Endothelial cell of umbilical vein (primary cell): ENCODE measurements around the gene KLHL18. TPM values are rescaled to one million over a fixed set of nuclear protein-coding genes. Genes with fewer than 3 reads are reported as not detected.

ENCODE experiments used
- BruUV-seq: library from RNA; stranded (reverse); fragments of 400-500 nt; replicated peaks from 2 replicates; lab custom pipeline; 2021; lab: Mats Ljungman, UMichigan
- CTCF ChIA-PET: fragments of 300-600, 350-600 bp; sonication (Branson Sonifier 250); formaldehyde crosslinking; loops from one replicate; lab custom pipeline; 2021; ENCODE audit warnings: antibody characterized with exemption, inconsistent platforms; lab: Charles Lee
- POLR2A ChIA-PET: fragments of 300-600, 350-600 bp; sonication (Branson Sonifier 250); formaldehyde crosslinking; loops from one replicate; lab custom pipeline; 2021; ENCODE audit warnings: antibody characterized with exemption, inconsistent platforms; lab: Charles Lee
- DNase-seq: peaks from one replicate; pipeline ENCODE4 v3.0.0-alpha.2; 2011; ENCODE audit warnings: low read depth, low spot score
- FAIRE-seq: peaks from 2 replicates; lab custom pipeline; 2011; peaks lifted over from hg19 to GRCh38; lab: Jason Lieb, UNC
- H2AFZ ChIP-seq: 2 replicates; pipeline ENCODE4 v1.6.0; 2012; ENCODE audit warnings: low read depth, low read length, control low read depth, inconsistent platforms
- H3K27ac ChIP-seq: 2 replicates; pipeline ENCODE4 v1.5.1; 2011; ENCODE audit warnings: low read depth, mild to moderate bottlenecking, control low read depth, low read length, moderate library complexity; ENCODE audit not compliant: insufficient read depth
- H3K27me3 ChIP-seq, 2 experiments: 2 replicates each; pipeline versions ENCODE4 v1.6.0 to v1.6.1; 2011; ENCODE audit warnings: low read length in 2 of 2, mixed read lengths in 1 of 2; ENCODE audit not compliant: control insufficient read depth in 2 of 2, insufficient read depth in 2 of 2
- H3K36me3 ChIP-seq, 2 experiments: 2 replicates in 1 of 2; 3 replicates in 1 of 2; pipeline ENCODE4 v1.5.1; 2011; ENCODE audit warnings: low read length in 2 of 2, mild to moderate bottlenecking in 1 of 2, moderate library complexity in 1 of 2; ENCODE audit not compliant: control insufficient read depth in 2 of 2, insufficient read depth in 2 of 2; ENCODE audit errors: extremely low read depth in 1 of 2
- H3K4me1 ChIP-seq: 3 replicates; pipeline ENCODE4 v1.5.1; 2011; ENCODE audit warnings: mild to moderate bottlenecking, low read length; ENCODE audit not compliant: control insufficient read depth, insufficient read depth; ENCODE audit errors: extremely low read depth
- H3K4me2 ChIP-seq: 2 replicates; pipeline ENCODE4 v1.6.1; 2011; ENCODE audit warnings: low read length, control low read depth, mixed read lengths; ENCODE audit not compliant: insufficient read depth
- H3K4me3 ChIP-seq, 3 experiments: fragments of 200-600 bp in 1 of 3; sonication (generic), shearing (Covaris generic) in 1 of 3; replicated peaks in 1 of 3; 2 replicates each; pipeline ENCODE4 v1.5.1; 2011 to 2016; ENCODE audit warnings: control low read depth in 3 of 3, low read length in 3 of 3, mild to moderate bottlenecking in 2 of 3, inconsistent platforms in 1 of 3, low read depth in 1 of 3, moderate library complexity in 1 of 3; ENCODE audit not compliant: insufficient read depth in 1 of 3
- H3K79me2 ChIP-seq: 2 replicates; pipeline ENCODE4 v1.6.0; 2012; ENCODE audit warnings: low read length, inconsistent platforms; ENCODE audit not compliant: control insufficient read depth, insufficient read depth
- H3K9ac ChIP-seq: replicated peaks from 2 replicates; pipeline ENCODE3; 2011; ENCODE audit warnings: low read length, control low read depth; ENCODE audit not compliant: insufficient read depth; ENCODE audit errors: extremely low read depth
- H3K9me1 ChIP-seq: replicated peaks from 3 replicates; pipeline ENCODE4 v1.6.0; 2011; ENCODE audit warnings: mild to moderate bottlenecking, low read length; ENCODE audit not compliant: control insufficient read depth, insufficient read depth; ENCODE audit errors: extremely low read depth
- H3K9me3 ChIP-seq: replicated peaks from 2 replicates; pipeline ENCODE4 v1.5.1; 2012; ENCODE audit warnings: low read length, inconsistent platforms; ENCODE audit not compliant: control insufficient read depth, insufficient read depth
- H4K20me1 ChIP-seq: replicated peaks from 2 replicates; pipeline ENCODE3; 2011; ENCODE audit warnings: mild to moderate bottlenecking, low read length; ENCODE audit not compliant: control insufficient read depth, insufficient read depth; ENCODE audit errors: extremely low read depth
- CTCF ChIP-seq, 2 donors: IDR thresholded peaks; 1 replicate in 1 of 2; 2 replicates in 1 of 2; pipeline ENCODE4 v1.5.1; 2011; ENCODE audit warnings: low read length in 2 of 2, mild to moderate bottlenecking in 2 of 2, moderate library complexity in 2 of 2, control low read depth in 1 of 2, inconsistent platforms in 1 of 2, low read depth in 1 of 2; ENCODE audit not compliant: insufficient read depth in 1 of 2; ENCODE audit errors: extremely low read depth in 1 of 2
- EZH2 ChIP-seq: IDR thresholded peaks from 2 replicates; pipeline ENCODE4 v1.6.1; 2012; ENCODE audit warnings: borderline replicate concordance, low read depth, mild to moderate bottlenecking, moderate library complexity, low read length, inconsistent platforms; ENCODE audit not compliant: severe bottlenecking
- FOS ChIP-seq: IDR thresholded peaks from 2 replicates; pipeline ENCODE4 v1.6.1; 2011; ENCODE audit warnings: mild to moderate bottlenecking, low read length, moderate library complexity, borderline replicate concordance; ENCODE audit not compliant: insufficient read depth
- GATA2 ChIP-seq: IDR thresholded peaks from 2 replicates; pipeline ENCODE4 v1.7.0; 2011; ENCODE audit warnings: low read depth, mild to moderate bottlenecking, moderate library complexity, mixed read lengths, low read length; ENCODE audit not compliant: insufficient read length, insufficient read depth
- JUN ChIP-seq: IDR thresholded peaks from 2 replicates; pipeline ENCODE4 v1.6.1; 2011; ENCODE audit warnings: borderline replicate concordance, low read depth; ENCODE audit not compliant: insufficient read length, insufficient read depth
- MAX ChIP-seq: IDR thresholded peaks from 2 replicates; pipeline ENCODE4 v1.6.1; 2011; ENCODE audit not compliant: insufficient read depth, insufficient read length
- MYC ChIP-seq: IDR thresholded peaks from one replicate; pipeline ENCODE4 v1.6.1; 2011; ENCODE audit warnings: mild to moderate bottlenecking, low read depth, low read length
- POLR2A ChIP-seq: IDR thresholded peaks from 2 replicates; pipeline ENCODE4 v1.6.1; 2012; ENCODE audit warnings: low read depth, mild to moderate bottlenecking, control low read depth, low read length
- POLR2AphosphoS5 ChIP-seq: IDR thresholded peaks from 2 replicates; pipeline ENCODE4 v1.6.1; 2012; ENCODE audit warnings: low read depth, mild to moderate bottlenecking, control low read depth, low read length, moderate library complexity; ENCODE audit not compliant: insufficient read depth
- dilution Hi-C: fragments of 300-500 bp; cut with MboI; formaldehyde crosslinking; loops from one replicate; pipeline ENCODE4 v1.15.0; 2019; ENCODE audit warnings: low sequenced_read_pairs; ENCODE audit not compliant: extremely low pct_ligation_motif_present
- intact Hi-C: fragments of 100-400 bp; cut with micrococcal nuclease; formaldehyde crosslinking; loops from one replicate; pipeline ENCODE4 v1.10.0; 2022
- polyA plus RNA-seq, 4 experiments: library from polyadenylated mRNA; depleted of rRNA in 3 of 4; stranded (reverse) in 3 of 4; unstranded in 1 of 4; fragments of >200 nt; gene quantifications; 2 replicates each; pipeline versions ENCODE4 v1.2.1 to v1.2.3, GENCODE V29; 2011 to 2012; ENCODE audit warnings: missing spikeins in 1 of 4
- total RNA-seq: library from RNA; stranded (reverse); gene quantifications from 2 replicates; pipeline ENCODE4 v1.2.3, GENCODE V29; 2021

The KLHL18 gene
- total and polyA plus RNA-seq, 2 donors (not counting 3 experiments of a cell fraction or from before 2014, with no cell fraction given), result 43.4 to 58.1 TPM

GRCh38 chr3:47245271-47245670 lies 37.5 kb upstream of the KLHL18 start:
- POLR2A ChIA-PET, result no interaction called here
- Histone ChIP-seq H4K20me1 (no peaks in the 10 kb centered on the region), H3K4me2 (no peak overlapping the region), H3K9me1 (no peaks in the 10 kb centered on the region), H3K27ac (no peak overlapping the region), H3K79me2 (no peaks in the 10 kb centered on the region), H3K4me3 (no peak overlapping the region), H3K9me3 (no peaks in the 10 kb centered on the region), H3K4me1 (no peaks in the 10 kb centered on the region), H3K36me3 (no peaks in the 10 kb centered on the region), H3K9ac (no peak overlapping the region), H3K27me3 (no peaks in the 10 kb centered on the region), H2AFZ (no peak overlapping the region)
- dilution Hi-C loops, result no loop called here
- BruUV-seq, result no TSS peak
- intact Hi-C loops, result no loop called here
- FAIRE-seq, result no peak
- CTCF ChIA-PET, result no interaction called here
- TF ChIP-seq POLR2A, result no peak
- TF ChIP-seq MYC, result no peak
- no peak for TF ChIP-seq POLR2AphosphoS5
- TF ChIP-seq EZH2, result no peak
- TF ChIP-seq FOS, result no peak
- TF ChIP-seq JUN, result no peak
- no peak for TF ChIP-seq GATA2
- no peak for TF ChIP-seq CTCF (IDR thresholded peaks at IDR 0.05; ENCODE audit: extremely low read depth in 1 of 2, insufficient read depth in 1 of 2, low read depth in 1 of 2, low read length in 2 of 2)
- no peak for TF ChIP-seq MAX
- no peak for DNase-seq
